Measurements from ENCODE around the gene CCDC32. TPM values are rescaled to one million over a fixed set of nuclear protein-coding genes. Genes with fewer than 3 reads are reported as not detected.

The CCDC32 gene
- total and polyA plus RNA-seq, 2 of the 8 experiments (the other 6 are each of a cell fraction or from before 2014, with no cell fraction given), result 8.9 to 12.1 TPM

DNA sequence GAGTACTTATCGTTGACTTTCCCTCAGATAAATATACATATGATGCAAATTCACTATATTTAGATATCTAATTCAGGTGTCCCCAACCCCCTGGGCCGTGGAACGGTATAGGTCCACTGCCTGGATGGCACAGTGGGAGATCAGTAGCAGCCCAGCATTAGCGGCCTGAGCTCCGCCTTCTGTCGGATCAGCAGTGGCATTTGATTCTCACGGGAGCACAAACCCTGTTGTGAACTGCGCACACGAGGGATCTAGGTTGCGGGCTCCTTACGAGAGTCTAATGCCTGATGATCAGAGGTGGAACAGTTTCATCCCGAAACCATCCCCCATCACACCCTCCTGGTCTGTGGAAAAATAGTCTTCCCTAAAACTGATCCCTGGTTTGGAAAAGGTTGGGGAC lies 36.1 kb upstream of the CCDC32 start:
- DNase-seq (ENCODE audit: low read depth in 1 of 2, low spot score in 2 of 2) (no peak), FAIRE-seq (no peak)
- no peak overlapping the region for H3K23ac ChIP-seq (ENCODE audit: insufficient read length)
- CTCF ChIA-PET (ENCODE audit: partially characterized antibody), result interaction anchor here (1.0 to 5.6 kb wide), 4 partner anchors 11 to 182 kb away, joined by 3 to 42 read pairs (median 4); no protein-coding TSS in a partner anchor
- no peak overlapping the region for H4K8ac ChIP-seq (ENCODE audit: extremely low read depth, insufficient read depth, low read length)
- H4K91ac ChIP-seq (replicated peaks; ENCODE audit: insufficient read length, low read length), result no peak overlapping the region
- no peak overlapping the region for H3K9ac ChIP-seq (replicated peaks in 1 of 4; ENCODE audit: extremely low read depth in 1 of 4, low read depth in 3 of 4, low read length in 3 of 4)
- H3K27ac ChIP-seq (ENCODE audit: low read depth, low read length), result no peak overlapping the region
- H3K9me3 ChIP-seq (ENCODE audit: insufficient read depth in 2 of 2, low read depth in 1 of 2, low read length in 1 of 2), result no peaks in the 10 kb centered on the region
- no peak overlapping the region for H3K4ac ChIP-seq (replicated peaks; ENCODE audit: insufficient read length, low read depth, low read length)
- H3K4me2 ChIP-seq (ENCODE audit: insufficient read depth in 1 of 2, low read depth in 2 of 2, low read length in 2 of 2), result no peak overlapping the region
- H3K79me2 ChIP-seq (ENCODE audit: control insufficient read depth in 1 of 2, insufficient read depth in 2 of 2, low read length in 2 of 2), result peaks cover 0 to 9% of the 10 kb centered on the region in 2 experiments; a peak in 2 of 4 replicates
- POLR2A ChIA-PET (ENCODE audit: partially characterized antibody), result interaction anchor here (1.1 kb wide), 1 partner anchor 8 kb away, joined by 3 read pairs; no protein-coding TSS in a partner anchor
- no peak overlapping the region for H2AK5ac ChIP-seq (ENCODE audit: low read depth, low read length)
- no peaks in the 10 kb centered on the region for H3K4me1 ChIP-seq (replicated peaks in 1 of 4; ENCODE audit: control insufficient read depth in 3 of 4, insufficient read depth in 4 of 4, low read length in 3 of 4)
- H3K4me3 ChIP-seq (ENCODE audit: extremely low read depth in 1 of 4, insufficient read depth in 2 of 4, low read depth in 3 of 4, low read length in 4 of 4), result no peak overlapping the region
- H3K56ac ChIP-seq (replicated peaks; ENCODE audit: insufficient read length, low read depth, low read length), result no peak overlapping the region
- 96% methylated on average over 12 of the region's 12 CpGs; no CpG with 5 or more reads in 1 of the 2 experiments for WGBS, 2 experiments (ENCODE audit: extremely low coverage in 1 of 2, insufficient coverage in 1 of 2, insufficient read length in 1 of 2, insufficient replicate concordance in 2 of 2, low coverage in 1 of 2, low lambda C conversion rate in 2 of 2, missing lambda C conversion rate in 1 of 2)
- no peak overlapping the region for H2BK12ac ChIP-seq (ENCODE audit: low read depth, low read length)
- no peak overlapping the region for H2BK15ac ChIP-seq (ENCODE audit: low read length)
- no peaks in the 10 kb centered on the region for H3K27me3 ChIP-seq (replicated peaks in 1 of 4; ENCODE audit: control insufficient read depth in 3 of 4, extremely low read depth in 1 of 4, insufficient read depth in 3 of 4, low read length in 3 of 4)
- no peak overlapping the region for H2BK120ac ChIP-seq (replicated peaks; ENCODE audit: low read depth, low read length)
- no peaks in the 10 kb centered on the region for H3K36me3 ChIP-seq (ENCODE audit: control insufficient read depth in 2 of 4, insufficient read depth in 4 of 4, low read length in 3 of 4)
- H3K14ac ChIP-seq (ENCODE audit: insufficient read length), result no peak overlapping the region
- no peaks in the 10 kb centered on the region for H3K23me2 ChIP-seq (ENCODE audit: low read depth, low read length)
- no peak overlapping the region for H4K5ac ChIP-seq (ENCODE audit: insufficient read length, low read depth, low read length)
- peaks cover 2% of the 10 kb centered on the region; the same call in 1 of the 2 replicates for H3K79me1 ChIP-seq (ENCODE audit: low read depth, low read length)
- no peaks in the 10 kb centered on the region for H4K20me1 ChIP-seq (replicated peaks in 1 of 2; ENCODE audit: control insufficient read depth in 1 of 2, insufficient read depth in 2 of 2, low read length in 2 of 2)
- H2BK20ac ChIP-seq (ENCODE audit: low read length), result no peak overlapping the region
- H2BK5ac ChIP-seq (ENCODE audit: low read depth, low read length), result no peak overlapping the region
- H2AFZ ChIP-seq (ENCODE audit: low read length), result no peak overlapping the region
- no peak overlapping the region for H3K18ac ChIP-seq (ENCODE audit: extremely low read depth, low read length)
- no peak for TF ChIP-seq SP4 (IDR thresholded peaks at IDR 0.05; ENCODE audit: low read length)
- no peak for TF ChIP-seq ZNF274 (IDR thresholded peaks at IDR 0.05; ENCODE audit: borderline replicate concordance, extremely low read depth, low read length)
- TF ChIP-seq PHF8 (conservative IDR thresholded peaks at IDR 0.05; ENCODE audit: low read depth, low read length), result no peak
- no peak for TF ChIP-seq NANOG (IDR thresholded peaks at IDR 0.05; ENCODE audit: insufficient read depth, low read depth, low read length, poor library complexity, severe bottlenecking)
- TF ChIP-seq JUND (IDR thresholded peaks at IDR 0.05; ENCODE audit: low read length), result no peak
- no peak for TF ChIP-seq SP2 (IDR thresholded peaks at IDR 0.05; ENCODE audit: low read length)
- TF ChIP-seq KDM4A (IDR thresholded peaks at IDR 0.05; ENCODE audit: low read depth, low read length, severe bottlenecking), result no peak
- TF ChIP-seq BCL11A (IDR thresholded peaks at IDR 0.05; ENCODE audit: low read depth in 2 of 2, low read length in 2 of 2), result no peak
- no peak for TF ChIP-seq ATF2 (IDR thresholded peaks at IDR 0.05; ENCODE audit: low read length)
- no peak for TF ChIP-seq POLR2AphosphoS5 (IDR thresholded peaks at IDR 0.05; ENCODE audit: low read depth, low read length)
- no peak for TF ChIP-seq HDAC2 (IDR thresholded peaks at IDR 0.05; ENCODE audit: borderline replicate concordance in 1 of 2, low read depth in 2 of 2, low read length in 2 of 2)
- TF ChIP-seq RXRA (IDR thresholded peaks at IDR 0.05; ENCODE audit: insufficient read depth, low read depth, low read length), result no peak
